IPS DF 19.7 (cell line): ENCODE data around the gene EPHX1.

Source experiments
- DNase-seq: peaks from one replicate; pipeline ENCODE4 v3.0.0-alpha.2; 2013; ENCODE audit warnings: low read depth, low spot score

EPHX1 gene

GRCh38 chr1:225842074-225842473 lies 32.1 kb downstream of the EPHX1 start:
- DNase-seq, result no peak

DNA sequence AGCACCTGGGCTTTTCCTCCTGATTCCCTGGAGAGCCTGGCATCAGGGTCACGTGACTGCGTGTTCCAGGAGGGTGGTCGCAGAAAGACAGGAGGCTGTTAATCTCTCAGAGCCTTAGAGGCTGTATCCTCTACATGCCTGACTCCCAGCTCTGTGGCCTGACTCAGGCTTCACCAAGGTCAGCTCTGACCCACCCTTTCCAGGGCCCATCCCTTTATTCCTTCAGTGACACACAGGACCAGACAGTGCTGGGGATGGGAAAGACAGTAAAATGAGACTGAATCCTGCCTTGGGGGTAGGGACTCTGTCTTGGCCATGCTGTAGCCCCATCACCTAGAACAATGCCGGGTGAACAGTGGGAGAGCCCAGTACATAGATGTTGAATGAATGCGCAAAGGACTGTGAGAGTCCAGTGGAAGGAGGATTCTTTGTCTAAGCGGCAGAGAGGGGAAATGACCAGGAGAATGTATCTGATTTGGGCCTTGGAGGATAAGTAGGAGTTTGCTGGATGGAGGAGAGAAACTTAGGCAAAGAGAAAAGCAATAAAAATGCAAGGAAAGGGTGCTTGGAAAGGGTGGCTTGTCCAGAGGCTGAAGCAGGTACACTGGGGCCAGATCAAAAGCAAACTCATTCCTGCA lies 33.0 kb downstream of the EPHX1 start:
- DNase-seq, result no peak

DNA sequence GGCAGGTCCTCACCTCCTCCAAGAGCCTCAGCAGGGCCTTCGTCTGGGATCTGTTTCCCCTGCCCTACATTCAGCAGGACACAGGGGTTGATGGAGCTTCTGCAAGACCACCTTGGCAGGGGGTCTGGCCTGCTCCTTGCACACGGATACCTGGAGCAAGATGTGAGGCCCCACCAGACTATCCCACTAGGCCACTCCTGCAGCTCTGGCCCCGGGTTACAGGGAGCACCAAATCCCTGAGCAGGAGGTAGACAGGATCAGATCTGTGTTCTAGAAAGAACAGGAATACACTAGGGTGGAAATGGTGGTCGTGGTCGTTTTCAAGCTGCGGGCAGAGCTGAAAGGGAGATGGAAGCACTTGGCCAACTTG lies 33.5 kb downstream of the EPHX1 start:
- DNase-seq, result no peak

GRCh38 chr1:225844236-225845061 lies 34.5 kb downstream of the EPHX1 start:
- no peak for DNase-seq

GRCh38 chr1:225845097-225845496 lies 35.2 kb downstream of the EPHX1 start:
- no peak for DNase-seq

- peak; percentile 65 for DNase-seq
These were observed 35.8 kb downstream of the EPHX1 start for GRCh38 chr1:225845571-225846259.

DNA sequence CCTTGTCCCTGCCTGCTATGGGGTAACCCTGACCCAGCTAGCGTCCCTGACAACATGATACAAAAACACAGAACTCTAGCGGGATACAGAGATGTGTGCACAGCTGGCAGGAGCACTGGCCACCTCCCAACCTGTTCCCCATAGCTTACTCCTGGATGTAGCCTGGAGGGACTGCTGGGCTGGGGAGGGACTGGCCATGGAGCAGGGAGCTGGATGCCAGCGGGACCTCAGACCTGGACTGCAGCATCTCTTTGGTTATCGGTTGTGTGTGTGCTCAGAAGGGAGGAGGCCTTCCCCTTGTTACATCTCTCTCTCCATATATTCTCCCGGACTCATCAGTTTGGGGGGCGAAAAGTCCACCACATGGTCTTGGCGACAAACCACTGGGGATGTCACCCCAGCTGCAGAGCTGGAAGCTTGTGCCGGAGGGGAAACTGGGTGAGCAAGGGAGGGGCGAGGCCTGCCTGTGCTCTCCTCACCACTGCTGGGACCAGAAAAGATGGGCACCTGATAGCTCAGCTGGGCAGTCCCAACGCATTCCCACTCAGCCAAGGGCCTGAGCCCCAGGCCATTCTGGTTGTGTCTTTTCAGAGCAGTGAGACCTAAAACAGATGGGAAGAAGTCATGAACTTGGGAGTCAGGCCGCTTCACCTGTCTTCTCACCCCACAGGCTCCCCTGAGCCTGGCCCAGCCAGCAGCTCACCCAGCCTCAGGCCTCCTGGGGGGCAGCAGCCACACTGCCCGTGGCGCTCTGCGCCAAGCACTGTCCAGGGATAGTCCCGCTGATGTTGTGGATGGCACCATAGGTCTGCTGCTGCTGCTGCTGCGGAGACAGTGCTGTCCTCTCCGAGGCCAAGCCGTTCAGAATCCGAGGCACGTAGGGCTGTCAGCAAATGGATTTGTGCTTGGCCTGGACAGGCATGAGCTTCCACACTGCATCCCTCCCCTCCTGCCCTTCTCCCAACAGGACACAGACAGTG lies 36.7 kb downstream of the EPHX1 start:
- no peak for DNase-seq

DNA sequence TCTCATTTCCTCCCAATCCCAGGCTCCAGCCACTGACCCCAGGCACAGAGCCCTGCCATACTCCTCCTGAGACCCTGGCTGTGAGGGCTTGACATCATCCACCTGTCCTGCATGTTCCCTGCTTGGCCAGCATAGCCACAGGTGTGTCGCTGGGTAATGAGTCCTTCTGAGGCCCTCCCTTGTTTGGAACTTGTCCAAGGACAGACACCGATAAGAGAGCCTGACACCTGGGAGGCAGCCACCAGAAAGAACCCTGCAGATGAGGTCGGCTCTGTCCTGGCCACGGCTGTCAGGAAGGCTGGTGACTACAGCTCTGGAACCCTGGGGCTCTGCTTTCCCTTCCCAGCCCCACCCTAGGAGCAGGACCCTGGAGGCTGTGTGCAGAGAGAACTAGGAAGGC lies 37.7 kb downstream of the EPHX1 start:
- no peak for DNase-seq

- no peak for DNase-seq
These were observed 38.4 kb downstream of the EPHX1 start for GRCh38 chr1:225848030-225848955.

GRCh38 chr1:225849925-225850324 lies 40.0 kb downstream of the EPHX1 start:
- DNase-seq, result no peak

DNA sequence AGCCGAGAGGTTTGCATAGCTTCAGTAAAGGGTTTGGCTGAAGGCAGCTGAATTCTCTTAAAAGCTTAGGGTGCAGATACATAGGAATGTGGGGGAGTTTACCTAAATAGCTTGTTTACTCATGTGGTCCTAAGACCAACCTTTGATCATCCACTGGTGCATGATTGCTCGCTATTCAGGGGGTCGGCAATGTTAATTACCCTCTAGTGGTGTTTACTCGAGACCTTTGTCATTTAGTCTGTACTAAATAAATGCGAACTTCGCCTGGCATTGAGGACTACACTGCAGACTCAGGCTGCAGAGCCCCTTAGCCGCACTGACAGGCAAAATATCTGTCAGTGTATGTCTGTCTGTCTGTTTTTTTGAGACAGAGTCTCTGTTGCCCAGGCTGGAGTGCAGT lies 40.4 kb downstream of the EPHX1 start:
- DNase-seq, result no peak

- no peak for DNase-seq
These were observed 41.9 kb downstream of the EPHX1 start for GRCh38 chr1:225851805-225852204.

DNA sequence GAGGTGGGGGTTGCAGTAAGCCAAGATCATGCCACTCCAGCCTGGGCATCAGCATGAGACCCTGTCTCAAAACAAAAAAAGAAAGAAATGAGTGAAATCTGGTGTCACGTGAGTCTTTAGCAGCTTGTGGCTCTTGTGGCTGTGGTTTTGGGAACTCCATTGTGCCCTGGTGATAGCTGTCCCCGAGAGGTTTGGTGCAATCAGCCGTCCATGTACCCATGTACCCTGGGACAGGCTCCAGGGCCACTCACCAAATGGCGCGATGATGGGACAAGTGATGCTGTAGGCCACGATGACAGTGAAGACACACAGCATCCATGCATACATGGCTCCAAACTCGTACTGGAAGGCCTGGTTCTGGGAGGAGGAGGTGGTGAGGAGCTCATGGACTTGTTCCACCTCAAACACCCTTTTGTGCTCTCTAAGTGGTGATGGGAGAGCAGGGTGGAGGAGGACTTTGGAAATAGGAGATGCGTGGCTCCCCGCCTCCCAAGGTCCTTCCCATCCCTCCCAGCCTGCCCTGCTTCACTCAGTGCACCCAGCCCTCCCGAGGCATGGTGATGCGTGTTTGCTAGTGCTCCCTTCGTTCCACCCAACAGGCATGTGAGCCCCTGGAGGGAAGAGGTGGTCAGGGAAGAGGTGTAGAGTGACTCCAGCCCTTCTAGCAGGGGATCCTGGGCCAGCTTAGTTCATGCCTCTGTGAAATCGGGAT lies 42.6 kb downstream of the EPHX1 start:
- DNase-seq, result no peak

- DNase-seq, result no peak
These were observed 43.5 kb downstream of the EPHX1 start for GRCh38 chr1:225853441-225853840.

GRCh38 chr1:225855503-225856300 lies 45.8 kb downstream of the EPHX1 start:
- no peak for DNase-seq

DNA sequence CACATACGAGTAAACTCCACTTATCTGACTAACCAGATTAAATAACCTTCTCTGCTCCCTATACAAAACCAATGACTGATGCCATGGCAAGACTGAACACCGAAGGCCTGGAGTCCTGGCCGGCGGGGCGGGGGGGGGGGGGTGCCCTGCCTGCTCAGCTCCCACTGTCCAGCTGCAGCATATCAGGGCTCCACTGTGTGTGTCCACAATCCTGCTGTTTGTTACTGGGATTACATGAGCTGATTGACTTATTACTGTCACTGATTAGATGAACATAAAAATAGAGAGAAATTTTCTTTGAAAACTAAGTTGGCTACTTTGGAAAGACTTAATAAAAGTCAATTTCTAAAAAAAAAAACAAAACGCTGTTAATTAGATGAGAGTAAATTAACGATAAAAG lies 47.3 kb downstream of the EPHX1 start:
- no peak for DNase-seq

DNA sequence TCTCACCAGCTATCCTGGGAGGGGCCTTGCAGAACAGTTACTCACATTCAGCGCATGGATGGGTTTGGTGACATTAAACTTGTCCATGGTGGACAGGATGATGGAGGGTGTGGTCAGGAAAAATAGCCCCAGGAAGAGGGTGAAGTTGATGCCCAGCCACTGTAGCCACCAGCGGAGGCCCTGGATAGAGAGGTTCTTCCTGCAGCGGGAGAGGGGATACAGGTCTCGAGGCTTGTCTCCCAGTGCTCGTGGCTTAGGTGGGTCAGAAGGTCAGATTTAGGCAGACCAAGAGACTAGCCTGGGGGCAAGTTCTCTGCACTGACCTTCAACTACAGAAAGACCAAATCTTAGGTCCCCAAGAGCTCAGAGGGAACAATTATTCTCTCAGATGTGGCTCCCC lies 49.2 kb downstream of the EPHX1 start:
- no peak for DNase-seq

DNA sequence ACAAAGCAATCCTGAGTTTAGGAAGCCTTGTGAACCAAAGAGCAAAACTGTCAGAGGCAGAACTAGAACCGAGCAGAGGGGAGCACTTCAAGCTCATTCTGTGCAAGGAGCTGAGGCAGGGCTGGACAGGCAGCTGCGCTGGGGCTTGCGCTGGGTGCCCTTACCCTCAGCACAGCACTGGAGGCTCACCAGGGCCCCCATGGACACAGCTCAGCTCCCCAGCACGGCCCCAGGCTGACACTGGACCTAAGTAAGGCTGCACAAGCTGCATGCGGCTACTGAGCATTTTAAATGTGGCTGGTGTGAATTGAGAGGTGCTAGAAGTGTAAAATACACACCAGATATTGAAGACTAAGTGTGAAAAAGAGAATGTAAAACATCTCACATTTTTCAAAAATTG lies 50.2 kb downstream of the EPHX1 start:
- DNase-seq, result no peak

DNA sequence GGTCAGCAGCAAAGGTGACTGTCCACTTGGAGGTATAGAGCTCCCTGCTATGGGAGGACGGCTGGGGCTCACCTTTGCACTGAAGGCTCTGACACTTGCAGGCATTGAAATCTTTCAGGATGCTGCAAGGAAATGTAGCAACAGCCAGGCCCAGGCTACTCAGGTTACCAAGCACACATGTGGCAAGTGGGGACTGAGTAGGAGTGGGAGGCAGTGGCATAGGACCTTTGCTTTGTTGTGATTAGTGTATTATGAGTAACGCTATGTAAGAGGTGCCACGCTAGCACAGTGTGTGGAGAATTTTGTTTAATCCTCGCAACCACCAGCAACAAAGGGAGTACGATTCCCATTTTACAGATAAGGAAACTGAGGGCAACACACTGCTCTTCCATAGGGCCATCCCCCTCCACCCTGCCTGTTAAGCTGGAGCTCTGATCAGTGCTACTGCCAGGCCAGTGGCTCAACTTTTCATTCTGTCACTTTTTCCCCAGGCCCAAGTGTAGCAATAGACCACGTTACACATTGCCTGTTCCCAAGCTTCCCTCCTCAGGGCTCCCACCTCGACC lies 51.0 kb downstream of the EPHX1 start:
- no peak for DNase-seq
